Fibroblast of skin of left quadriceps (primary cell): ENCODE measurements around the gene ZNF275.
"Not testable (repeated sequence)": the region's sequence is repeated elsewhere in the genome, so short reads cannot be mapped to it uniquely, and the experiment has no call there.

Experiments
- DNase-seq, 2 experiments: peaks; one replicate each; pipeline ENCODE4 v3.0.0-alpha.2; 2013; ENCODE audit warnings: low read depth in 2 of 2

ZNF275 gene

GRCh38 chrX:153357877-153358276, 23.9 kb downstream of the ZNF275 start:
- no peak for DNase-seq

GRCh38 chrX:153361781-153362397, 27.9 kb downstream of the ZNF275 start:
- no peak for DNase-seq

DNA sequence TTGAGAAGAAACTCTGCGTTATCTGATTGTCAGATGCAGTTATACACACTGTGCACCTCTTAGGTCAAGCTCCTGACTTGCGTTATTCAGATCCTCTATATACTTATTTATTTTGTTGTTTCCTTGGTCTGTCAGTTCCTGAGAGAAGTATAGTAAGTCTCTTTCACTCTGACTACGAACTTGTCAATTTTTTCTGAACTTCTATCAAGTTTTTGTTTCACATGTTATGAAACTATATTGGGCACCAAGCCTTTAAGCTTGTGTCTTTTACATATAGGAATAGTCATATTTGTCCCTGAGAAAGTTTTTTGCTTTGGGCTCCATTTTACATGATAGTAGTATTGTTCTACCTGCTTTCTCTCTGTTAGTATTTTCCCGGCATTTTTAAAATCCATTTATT, 31.7 kb downstream of the ZNF275 start:
- DNase-seq = no peak

DNA sequence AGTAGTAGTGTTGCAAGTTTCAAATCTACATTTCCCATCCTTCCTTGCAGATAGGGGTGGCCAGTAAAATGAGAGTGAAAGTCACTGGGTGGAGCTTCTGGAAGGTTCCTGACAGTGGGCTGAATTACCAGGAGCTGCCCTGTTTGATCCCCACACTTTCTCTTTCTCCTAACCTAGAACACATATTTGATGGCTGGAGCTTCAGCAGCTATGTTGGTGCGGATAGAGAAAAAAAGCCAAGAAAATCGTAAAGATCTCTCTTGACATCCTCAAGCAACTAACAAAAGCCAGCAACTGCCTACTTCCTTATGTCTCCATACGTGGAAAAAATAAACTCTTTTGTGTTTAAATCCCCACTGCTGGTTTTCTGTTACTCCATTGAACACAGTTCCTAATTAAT, 32.2 kb downstream of the ZNF275 start:
- no peak for DNase-seq

GRCh38 chrX:153366878-153367538, 33.1 kb downstream of the ZNF275 start:
- no peak for DNase-seq

DNA sequence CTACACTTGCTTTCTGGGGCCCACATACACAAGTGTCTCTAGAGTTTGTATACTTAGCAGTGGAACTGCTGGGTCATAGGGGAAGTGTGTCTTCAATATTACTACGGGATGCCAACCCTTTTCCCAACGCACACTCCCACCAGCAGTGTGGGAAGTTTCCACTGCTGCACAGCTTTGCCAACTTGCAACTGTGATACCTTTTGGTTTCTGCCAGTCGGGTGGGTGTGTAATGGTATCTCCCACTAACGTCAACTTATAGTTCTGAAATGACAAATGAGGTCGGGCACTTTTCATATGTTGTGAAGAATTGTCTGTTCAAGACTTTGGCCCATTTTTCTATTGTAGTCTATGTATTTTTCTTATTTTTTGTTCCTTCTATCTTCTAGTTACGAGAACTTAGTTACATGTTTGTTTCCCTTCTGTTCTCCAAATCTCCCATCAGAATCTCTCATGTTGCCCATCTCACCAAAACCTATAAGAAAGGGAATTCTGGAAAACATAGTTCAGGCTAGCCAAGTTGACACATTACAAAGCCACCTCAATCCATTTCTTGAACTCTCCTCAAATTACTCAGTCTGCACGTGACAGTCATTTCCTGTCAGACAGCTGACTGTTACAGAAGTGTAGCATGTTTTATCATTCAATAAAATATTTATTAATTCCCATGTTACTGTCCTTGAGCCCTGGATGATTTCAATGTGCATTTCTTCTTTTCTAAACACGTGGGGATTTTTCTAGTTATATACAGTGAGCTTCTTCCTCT, 36.5 kb downstream of the ZNF275 start:
- no peak for DNase-seq

DNA sequence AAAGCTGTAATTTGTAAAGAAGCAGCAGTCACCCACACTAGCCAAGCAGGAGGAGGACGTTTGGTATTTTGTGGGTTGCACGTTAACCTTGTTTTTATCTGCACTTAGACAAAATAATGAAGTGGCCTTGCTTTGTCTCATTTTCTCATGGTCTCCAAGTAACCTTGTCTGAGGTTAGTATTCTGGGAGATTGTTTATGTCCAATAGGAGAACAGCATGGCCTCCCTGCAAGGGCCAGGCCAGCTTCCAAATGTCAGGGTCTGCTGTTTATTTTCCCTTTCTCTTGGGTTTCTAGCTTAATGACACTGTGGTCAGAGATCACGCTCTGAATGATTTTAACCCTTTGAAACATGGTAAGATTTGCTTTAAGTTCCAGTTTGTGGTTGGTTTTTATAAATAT, 37.3 kb downstream of the ZNF275 start:
- DNase-seq = no peak

DNA sequence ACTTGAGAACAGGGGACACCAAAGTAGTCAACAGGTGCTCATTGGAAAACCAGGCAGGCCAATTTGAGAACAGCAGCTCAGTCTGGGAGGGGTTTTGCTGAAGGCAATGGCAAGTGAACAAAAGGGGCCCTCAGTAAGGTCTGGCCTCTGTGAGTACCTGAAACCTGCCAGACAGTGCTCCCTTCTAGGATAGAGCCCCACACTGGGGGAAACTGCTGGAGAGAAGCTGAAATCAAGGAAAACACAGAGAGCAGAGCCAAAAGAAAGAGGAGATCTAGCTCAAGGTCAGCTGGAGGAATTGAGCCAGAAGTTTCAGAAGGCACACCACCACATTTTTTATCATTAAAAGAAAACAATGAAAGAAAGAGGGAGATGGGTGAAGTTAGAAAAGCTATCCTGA, 39.0 kb downstream of the ZNF275 start:
- DNase-seq = no peak

DNA sequence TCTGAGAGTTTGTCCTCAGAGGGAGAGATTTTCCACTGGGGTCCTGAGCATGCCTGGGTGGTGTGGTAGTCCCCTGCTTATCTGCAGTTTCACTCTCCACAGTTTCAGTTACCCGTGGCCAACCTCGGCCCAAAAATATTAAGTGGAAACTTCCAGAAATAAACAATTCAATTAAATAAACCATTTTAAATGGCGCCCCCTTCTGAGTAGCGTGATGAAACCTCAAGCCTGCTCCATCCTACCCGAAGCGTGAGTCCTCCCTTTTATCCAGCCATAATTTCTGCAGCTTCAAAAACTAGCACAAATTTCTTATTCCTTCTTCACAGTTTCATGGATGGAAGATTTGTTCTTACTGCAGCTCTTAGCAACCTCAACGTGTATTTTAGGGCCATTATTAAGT, 40.5 kb downstream of the ZNF275 start:
- DNase-seq = no peak

DNA sequence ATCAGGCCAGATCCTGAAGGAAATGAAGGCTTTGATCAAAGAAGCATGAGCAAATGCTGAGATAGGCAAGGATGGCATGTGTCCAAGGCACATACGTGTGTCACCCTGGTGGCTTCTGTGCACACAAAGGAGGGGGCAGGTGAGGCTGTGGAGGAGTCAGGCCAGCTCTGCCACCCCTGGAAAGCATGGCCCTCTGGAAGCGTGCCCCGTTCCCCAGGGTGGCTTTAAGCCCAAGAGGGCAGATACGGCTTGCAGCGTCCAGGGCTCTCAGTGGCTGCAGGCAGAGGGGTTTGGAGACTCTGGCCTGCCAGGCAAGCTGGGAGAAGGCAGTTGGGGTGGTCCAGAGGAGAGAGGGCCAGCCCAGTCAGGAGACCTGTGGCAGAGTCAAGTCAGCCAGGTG, 41.6 kb downstream of the ZNF275 start:
- DNase-seq = no peak

DNA sequence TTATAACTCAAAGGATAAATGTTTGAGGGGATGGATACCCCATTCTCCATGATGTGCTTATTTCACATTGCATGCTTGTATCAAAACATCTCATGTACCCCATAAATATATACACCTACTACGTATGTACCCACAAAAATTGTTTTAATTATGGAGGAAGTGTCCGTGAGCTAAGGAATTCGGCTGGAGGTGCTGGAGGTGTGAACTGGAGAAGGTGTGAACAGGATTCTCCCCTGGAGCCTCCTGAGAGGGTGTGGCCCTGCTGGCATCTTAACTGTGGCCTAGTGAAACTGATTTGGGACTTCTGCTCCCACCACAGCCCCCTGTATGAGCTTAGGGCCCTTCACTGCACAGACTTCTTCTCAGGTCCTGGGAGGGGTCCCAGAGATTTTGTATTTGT, 43.8 kb downstream of the ZNF275 start:
- no peak for DNase-seq

- DNase-seq = no peak
Measured at GRCh38 chrX:153378607-153379006, 44.7 kb downstream of the ZNF275 start.

- no peak for DNase-seq
Measured at GRCh38 chrX:153379508-153379907, 45.6 kb downstream of the ZNF275 start.

- DNase-seq = no peak
Measured at GRCh38 chrX:153379971-153380581, 46.1 kb downstream of the ZNF275 start.

DNA sequence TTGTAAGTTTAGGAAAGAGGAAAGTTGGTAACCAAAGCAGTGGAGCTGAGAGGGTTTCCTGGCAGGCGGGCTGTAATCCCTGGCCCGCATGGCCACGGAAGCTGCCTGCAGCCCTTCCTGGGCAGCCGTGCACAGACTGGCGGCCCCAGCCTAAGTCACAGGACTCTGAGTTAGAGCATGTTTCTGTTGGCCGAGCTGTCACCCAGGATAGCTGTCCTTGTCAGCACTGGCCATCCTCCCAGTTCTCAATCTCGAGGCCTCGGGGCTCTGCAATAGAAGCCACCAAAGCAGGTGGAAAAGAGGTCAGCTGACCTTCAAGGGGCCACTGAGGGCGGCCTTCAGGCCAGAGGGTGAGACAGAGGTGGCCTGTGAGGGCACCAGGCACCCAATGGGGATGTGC, 46.7 kb downstream of the ZNF275 start:
- DNase-seq = no peak

DNA sequence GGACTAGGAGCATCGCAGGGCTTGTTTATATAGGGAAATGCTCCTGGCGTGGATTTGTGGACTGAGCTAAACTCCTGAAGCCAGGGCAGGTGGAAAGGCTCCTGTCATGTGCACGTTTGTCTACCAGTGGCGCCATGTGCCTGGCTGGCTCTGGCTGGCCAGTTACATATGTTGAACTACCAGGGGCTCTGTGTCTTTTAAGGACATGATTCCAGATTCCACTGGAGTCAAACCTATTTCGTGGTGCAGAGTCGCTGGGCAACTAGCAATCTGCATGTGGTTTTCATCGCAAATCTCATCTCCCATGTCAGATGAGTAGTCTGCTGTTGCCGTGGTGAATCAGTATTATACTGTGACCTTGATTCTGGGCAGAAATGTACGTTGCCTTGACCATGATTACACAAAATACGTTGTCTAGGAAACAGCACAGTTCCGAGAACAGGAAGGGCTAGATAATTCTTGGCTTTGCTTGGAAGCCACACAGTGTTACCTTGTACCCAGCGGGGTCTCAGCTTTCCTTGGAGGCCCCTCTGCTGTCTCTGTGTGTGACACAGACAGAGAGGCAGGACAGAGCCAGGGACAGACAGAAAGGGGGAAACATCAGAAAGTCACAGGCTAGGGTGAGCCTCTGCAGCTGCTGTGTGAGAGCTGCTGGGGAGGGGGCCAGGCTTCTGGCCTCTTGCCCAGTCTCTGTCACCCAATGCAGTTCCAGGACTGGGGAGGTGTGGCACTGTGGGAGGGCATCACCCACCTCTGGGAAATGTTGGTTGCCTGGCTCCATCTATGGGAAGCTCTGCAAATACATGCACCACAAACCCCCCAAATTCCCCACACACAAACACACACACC, 48.0 kb downstream of the ZNF275 start:
- peak; percentile 23 to 40 for DNase-seq

DNA sequence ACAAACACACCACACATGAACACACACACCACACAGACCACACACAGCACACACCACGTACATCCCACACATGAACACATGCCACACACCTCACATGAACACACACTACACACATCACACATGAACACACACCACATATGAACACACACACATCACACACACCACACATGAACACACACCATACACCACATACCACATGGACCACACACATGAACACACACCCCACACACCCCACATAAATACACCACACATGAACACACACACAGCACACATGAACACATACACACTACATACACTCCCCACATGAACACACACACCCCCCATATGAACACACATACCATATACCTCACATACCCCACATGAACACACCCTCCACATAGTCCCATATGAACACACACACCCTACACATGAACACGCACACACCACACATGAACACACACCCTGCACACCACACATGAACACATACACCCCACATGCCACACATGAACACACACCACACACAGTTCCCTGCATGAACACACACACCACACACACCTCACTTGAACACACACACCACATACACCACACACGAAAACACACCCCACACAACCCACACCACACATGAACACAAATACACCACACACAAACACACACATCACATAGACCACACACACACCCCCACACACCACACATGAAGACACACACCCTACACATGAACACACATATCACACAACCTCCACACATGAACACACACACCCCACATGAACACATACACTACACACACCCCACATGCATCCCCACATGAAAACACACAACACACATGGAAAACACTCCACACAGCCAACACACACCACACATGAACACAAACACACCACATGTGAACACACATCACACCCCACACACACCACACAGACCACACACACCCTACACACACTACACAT, 48.9 kb downstream of the ZNF275 start:
- DNase-seq = no peak

GRCh38 chrX:153384390-153384789, 50.4 kb downstream of the ZNF275 start:
- no peak for DNase-seq

DNA sequence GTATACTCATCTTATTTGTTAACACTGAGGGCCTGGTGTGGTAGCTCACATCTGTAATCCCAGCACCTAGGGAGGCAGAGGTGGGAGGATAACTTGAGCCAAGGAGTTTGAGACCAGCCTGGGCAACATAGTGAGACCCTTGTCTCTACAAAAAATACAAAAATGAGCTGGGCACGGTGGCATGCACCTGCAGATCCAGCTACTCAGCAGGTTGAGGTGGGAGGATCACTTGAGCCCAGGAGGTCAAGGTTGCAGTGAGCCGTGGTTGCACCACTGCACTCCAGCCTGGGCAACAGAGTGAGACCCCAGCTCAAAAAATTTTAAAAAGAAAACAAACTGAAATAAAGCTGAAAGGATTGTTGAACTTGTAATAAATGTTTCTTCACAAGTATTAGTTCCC, 51.0 kb downstream of the ZNF275 start:
- not testable (repeated sequence) for DNase-seq

DNA sequence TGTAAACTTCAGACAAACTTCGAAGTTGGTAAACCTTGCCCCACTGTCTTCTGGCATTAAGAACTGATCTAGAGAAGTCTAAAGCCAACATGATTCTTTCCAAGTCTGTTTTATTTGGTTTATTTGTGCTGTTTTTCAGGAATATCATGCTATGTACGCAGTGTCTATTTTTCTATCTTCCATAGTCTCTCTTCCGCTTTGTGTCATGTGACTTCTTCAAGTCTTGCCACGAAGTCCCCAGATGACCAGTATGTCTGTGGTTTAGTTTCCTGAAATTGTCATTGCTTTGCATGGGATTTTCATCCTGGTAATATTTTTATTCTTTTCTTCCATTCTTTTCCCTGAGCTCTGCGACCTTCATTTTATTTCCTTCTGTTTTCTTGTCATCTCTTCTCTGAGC, 52.1 kb downstream of the ZNF275 start:
- no peak for DNase-seq

- DNase-seq = no peak
Measured at GRCh38 chrX:153387345-153387744, 53.4 kb downstream of the ZNF275 start.
